NCI-H1417 treated with DMSO at 0.1 percent for 48 hours (cell line): ENCODE results near the gene HECW1.

Source experiments
- DNase-seq: peaks from one replicate; lab custom pipeline; 2025; lab: John Stamatoyannopoulos, UW

The HECW1 gene

GRCh38 chr7:43509906-43510305, 397.5 kb downstream of the HECW1 start:
- no peak for DNase-seq

- DNase-seq: no peak
Measured at GRCh38 chr7:43511029-43511428, 398.6 kb downstream of the HECW1 start.

DNA sequence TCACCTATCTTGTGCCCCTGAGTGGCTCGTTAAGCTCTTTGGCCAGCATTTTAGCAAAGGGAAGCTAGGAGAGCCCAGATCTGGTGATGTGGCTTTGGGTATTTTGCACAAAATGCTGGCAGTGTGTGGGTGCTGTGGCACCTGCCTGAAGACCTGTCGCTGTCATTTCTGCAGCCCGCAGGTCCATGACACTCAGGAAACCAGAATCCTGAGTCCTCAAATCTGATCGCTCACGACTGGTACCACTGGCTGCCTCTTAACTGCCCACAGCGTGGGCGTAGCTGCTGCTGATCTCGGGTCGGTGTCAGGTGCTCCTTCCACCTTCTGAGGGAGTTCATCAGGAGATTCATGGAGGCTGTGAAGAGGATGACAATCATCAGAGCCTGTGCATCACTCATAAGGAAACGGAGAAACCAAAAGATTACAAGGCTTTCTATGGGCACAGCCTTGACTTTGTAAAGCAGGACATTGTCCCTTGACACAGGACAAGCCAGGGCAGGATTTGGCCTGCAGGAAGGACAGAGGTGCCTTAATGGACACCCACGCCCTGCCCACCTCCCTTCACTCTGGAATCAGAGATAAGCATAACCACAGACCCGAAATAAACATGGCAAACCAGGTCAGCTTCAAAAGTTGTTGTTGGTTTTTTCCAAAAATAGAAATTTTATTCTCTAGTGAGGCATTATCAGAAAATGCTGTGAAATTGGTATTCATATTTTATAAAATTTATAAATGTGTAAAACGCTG, 399.5 kb downstream of the HECW1 start:
- DNase-seq: no peak

- DNase-seq: no peak
Measured at GRCh38 chr7:43513251-43513650, 400.8 kb downstream of the HECW1 start.

- no peak for DNase-seq
Measured at GRCh38 chr7:43516581-43517342, 404.3 kb downstream of the HECW1 start.

DNA sequence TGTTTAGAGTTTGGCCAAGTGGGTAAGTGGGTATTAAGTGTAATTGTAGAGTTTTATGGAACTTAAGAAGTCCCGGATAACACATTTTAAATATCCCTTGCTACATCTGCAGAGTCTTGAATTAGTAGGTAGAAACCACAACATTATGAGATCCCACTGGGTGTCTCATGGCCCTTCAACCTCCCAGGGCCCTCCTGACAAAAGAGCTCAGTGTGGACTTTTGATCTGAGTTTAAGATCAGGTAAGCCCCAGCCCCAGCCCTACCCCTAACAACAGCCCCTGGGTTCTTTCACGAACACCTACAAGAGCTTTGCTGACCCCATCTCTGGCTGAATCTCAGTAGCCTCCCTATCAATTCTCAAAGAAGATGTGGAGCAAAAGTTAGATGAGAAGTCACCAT, 405.0 kb downstream of the HECW1 start:
- DNase-seq: no peak

DNA sequence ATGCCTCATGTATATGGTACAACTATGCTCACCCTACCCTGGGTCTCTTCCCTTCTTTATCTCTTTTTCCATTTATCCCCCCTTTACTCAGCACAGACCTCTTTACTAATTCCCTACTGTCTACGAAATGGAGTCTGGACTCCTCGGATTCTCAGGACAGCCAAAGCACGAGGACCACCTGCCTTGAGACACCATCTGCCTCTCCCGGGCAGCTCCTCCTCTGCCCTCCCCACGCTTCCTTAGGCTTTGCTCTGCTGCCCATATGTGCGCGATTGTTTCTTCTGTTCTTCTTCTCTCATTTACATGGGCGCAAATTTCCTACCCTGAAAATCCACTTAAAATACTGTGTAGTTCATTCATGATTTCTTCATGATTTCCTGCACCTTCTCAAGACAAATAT, 407.8 kb downstream of the HECW1 start:
- no peak for DNase-seq

DNA sequence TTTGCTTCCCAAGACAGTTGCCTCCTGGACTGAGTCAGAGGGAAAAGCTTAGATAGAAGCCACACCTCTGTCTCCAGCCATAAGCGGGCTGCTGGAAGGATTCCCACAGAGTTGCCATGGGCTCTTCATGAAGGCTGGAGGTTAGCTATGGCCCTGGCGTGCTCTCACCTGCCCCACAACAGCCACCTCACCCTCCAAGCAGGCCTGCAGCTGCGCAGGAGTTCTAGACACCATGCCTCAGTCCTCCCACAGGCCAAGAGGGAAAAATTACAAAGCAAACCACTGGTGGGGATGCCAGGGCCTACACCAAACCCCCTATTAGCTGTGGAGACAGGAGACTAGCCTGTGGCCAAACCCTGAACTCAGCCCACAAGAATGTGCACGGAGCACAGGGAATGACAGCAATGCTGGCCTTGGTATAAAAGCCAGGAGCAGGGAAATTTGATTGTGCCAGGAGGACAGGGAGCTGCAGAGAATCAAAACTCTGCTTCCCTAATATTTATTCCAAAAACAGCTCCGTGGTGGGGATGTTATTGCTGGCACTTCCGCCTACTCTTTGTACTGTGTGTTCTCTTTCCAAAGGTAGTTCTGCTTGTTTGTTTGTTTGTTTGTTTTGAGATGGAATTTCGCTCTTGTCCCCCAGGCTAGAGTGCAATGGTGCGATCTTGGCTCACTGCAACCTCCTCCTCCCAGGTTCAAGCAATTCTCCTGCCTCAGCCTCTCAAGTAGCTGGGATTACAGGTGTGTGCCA, 410.1 kb downstream of the HECW1 start:
- DNase-seq: no peak

DNA sequence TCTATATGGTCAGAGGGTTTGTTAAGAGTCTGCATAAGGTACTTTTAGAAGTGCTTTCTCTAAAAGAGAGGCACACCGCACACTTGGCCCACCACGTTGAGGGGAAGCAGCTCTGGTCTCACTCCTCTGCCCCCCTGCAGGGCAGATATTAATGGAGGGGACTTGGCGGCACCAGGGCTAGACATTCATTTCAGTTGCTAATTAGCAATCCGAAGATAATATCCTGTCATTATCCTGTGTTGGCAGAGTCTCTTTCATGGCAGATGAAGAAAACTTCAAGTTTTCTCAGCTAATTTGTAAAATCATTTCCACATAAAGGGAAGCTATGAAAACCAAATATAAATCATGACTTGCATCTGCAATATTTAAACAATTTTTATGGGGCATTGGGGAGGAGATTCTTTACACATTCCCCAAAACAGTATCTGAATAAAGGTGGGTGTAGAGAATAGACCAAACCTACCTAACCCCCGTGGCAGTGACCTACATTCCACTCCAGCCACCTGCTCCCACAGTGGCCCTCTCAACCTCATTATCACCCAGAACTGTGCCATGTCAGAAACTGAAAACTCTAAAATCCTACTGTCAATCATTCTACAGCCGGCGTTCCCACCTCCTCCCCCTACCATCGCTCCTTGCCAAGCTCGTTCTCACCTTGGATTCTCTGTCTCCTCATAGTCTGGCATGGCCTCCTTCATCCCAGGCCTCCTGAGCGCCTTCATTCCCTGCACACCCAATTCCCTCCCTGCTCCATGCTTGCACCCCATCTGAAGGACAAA, 416.3 kb downstream of the HECW1 start:
- DNase-seq: no peak

- DNase-seq: no peak
Measured at GRCh38 chr7:43530553-43531410, 418.3 kb downstream of the HECW1 start.

DNA sequence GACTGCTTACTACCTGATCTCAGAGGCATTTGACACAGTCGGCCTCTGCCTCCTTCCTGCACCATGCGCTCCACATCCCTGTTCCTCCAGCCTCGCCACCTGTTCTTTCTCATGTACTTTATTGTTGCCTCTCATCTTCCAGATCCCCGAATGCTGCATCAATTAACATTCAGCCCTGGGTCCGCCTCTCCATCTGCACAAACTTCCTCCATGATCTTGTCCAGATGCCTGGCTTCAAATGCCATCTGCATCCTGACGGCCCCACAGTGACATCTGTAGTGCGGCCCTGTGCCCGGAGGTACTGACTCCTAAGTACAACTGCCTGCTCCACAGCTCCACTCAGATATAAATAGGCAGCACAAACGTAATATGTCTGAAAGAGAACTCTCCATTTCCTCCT, 419.3 kb downstream of the HECW1 start:
- no peak for DNase-seq

DNA sequence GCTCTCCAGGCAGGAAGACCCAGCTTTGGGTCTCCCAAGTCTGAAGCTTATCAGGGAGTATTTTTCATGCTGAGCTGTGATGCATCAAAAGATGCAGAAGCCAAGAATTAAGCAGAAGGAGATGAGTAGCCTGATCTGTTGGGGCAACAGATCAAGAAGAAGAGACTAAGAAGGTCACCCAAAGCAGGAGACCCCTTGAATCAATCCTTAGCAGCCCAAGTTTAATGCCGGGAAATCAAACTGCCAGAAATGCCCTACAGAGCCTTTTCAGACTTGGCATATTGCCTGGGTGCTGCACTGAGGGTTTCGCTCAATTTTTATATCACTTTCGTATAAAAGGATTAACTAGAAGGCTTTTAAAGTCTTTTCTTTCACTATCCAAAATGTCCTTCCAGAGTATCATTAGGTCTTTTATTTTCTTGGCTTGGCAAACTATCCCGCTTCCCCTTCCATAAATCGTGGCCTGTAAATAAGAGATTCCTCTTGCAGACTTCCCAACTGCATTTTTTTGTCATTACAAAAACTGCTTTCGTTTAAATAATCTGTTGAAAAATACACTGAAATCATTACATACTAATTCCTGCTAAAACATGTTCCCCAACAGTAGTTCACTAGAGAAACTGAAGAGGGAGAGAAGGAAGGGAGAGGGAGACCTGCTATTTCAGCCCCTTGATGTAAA, 421.5 kb downstream of the HECW1 start:
- DNase-seq: no peak

- no peak for DNase-seq
Measured at GRCh38 chr7:43535031-43535451, 422.6 kb downstream of the HECW1 start.

GRCh38 chr7:43535810-43536585, 423.6 kb downstream of the HECW1 start:
- no peak for DNase-seq

DNA sequence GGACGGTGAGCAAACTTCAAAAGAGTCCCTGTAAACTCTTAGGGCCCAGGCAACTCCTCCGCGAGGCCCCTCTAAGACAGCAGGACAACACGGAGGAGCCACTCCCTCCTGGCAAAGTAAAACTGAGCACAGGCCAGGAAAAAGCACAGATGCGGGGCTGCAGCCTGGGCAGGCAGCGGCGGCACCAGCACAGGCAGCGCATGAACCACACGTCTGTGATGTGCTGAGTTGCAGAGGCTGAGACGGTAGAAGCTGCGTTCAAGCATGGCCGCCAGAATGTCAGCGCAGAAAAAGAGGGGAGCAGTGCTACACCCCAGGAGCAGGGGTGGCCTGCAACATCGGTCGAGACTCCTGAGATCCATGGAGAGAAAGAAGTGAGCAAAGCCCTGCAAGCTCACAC, 424.3 kb downstream of the HECW1 start:
- DNase-seq: no peak

DNA sequence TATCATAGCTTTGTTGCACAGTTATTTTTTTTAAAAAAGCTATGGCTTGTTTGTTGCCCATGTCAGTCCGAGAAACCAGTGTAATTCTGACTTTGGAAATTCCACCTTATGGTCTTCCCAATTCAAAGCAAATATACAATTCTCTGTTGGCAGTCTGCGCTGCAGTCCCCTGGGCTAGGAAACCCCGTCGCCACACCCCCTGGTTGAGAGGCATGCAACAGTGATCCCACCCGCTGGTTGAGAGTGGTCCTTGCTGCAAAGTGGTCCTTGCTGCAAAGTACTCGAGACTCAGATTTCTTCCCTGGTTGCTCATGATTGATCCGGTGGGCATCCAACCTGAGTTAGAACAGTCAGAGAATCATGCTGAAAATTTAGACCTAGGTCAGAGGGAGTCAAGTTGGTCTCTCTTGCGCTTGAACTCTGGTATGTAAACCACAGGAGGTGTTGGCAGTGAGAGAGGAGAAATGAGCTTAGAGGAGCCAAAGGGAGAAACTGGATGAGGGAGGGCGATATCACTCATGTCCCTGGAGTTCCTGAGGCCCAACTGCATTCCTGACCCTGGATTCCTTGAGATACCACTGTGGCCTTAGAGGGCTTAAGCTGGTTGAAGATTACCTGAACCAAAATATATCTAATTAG, 425.4 kb downstream of the HECW1 start:
- no peak for DNase-seq

DNA sequence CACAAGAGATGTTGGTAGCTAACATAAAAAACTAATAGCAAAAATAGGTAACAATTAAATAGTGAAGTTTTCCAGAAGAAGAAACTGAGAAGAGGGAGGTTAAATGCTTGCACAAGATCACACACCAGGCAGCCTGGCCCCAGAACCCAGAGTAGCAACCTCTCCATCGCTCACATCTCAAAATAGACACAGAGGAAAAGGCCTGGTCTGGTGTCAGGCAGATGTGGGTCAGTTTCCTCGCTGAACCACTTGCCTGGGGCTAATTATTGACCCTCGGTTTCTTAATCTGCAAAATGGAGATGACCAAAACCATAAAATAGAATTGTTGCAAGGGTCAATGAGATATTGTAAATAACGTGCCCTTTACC, 425.9 kb downstream of the HECW1 start:
- no peak for DNase-seq

DNA sequence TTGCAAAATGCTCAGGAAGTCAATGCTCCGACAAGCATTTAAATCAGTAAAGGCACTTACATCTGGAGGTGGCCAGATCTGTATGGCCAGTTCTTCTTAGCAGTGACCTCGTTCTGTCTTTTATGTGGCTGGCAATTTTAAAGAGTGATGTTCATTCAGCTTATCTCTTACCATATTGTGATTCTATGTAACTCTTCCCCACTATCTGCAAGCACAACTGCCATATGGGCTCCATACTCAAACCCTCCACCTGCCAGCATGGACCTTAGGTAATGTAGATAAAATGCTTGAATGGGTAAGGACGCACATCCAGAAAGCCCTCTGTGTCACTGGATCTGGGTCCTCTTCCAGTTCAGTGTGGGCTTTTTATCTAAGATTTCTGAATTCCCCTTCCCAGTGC, 428.0 kb downstream of the HECW1 start:
- no peak for DNase-seq

- DNase-seq: no peak
Measured at GRCh38 chr7:43542716-43543115, 430.3 kb downstream of the HECW1 start.
